ENCODE measurements around the gene DHFR2. TPM values are rescaled to one million over a fixed set of nuclear protein-coding genes. Genes with fewer than 3 reads are reported as not detected.
A peak's percentile ranks its signal among the peaks of the same experiment; 100 is the strongest.
"Not testable (repeated sequence)": the region's sequence is repeated elsewhere in the genome, so short reads cannot be mapped to it uniquely, and the experiment has no call there.

The DHFR2 gene
- 1.6 TPM for polyA plus RNA-seq (2013, experiment 1 of 2)
- 1.5 TPM for polyA plus RNA-seq (2013, experiment 2 of 2)

GRCh38 chr3:94062513-94063404 lies at the start of gene DHFR2, which contains the start of gene NSUN3:
DHFR2 (minus strand) TSS chr3:94062916; CDS start chr3:94061511, 1,405 bp downstream.
NSUN3 (plus strand) TSS chr3:94063061; CDS start chr3:94063127, 66 bp downstream.
- Histone ChIP-seq H4K8ac (ENCODE audit: low read depth, low read length) (no peak within 1 kb of the TSS), H3K4ac (ENCODE audit: low read depth, low read length) (peak within 1 kb of the TSS; percentile 87), H3K56ac (ENCODE audit: low read length) (peak within 1 kb of the TSS; percentile 89), H2BK5ac (ENCODE audit: low read length) (peak within 1 kb of the TSS; percentile 19), H3K4me1 (ENCODE audit: control insufficient read depth, low read depth, low read length) (peaks cover 4% of the 10 kb centered on the region), H3K36me3 (ENCODE audit: control insufficient read depth, insufficient read depth, low read length) (no peaks in the 10 kb centered on the region), H3K27ac (ENCODE audit: low read depth, low read length) (peak within 1 kb of the TSS; percentile 92), H3K27me3 (ENCODE audit: insufficient read depth, low read length, poor library complexity) (no peaks in the 10 kb centered on the region), H2BK120ac (ENCODE audit: low read depth, low read length) (peak within 1 kb of the TSS; percentile 38), H3K79me2 (ENCODE audit: control insufficient read depth, insufficient read depth, low read length) (no peaks in the 10 kb centered on the region), H2BK15ac (replicated peaks; ENCODE audit: low read depth) (no peak within 1 kb of the TSS), H3K4me3 (ENCODE audit: low read length) (peak within 1 kb of the TSS; percentile 71), H3K18ac (ENCODE audit: low read length) (peak within 1 kb of the TSS; percentile 96), H4K5ac (ENCODE audit: low read length) (no peak within 1 kb of the TSS), H2AK5ac (ENCODE audit: low read length) (no peak within 1 kb of the TSS), H3K79me1 (ENCODE audit: low read length) (peaks cover 1% of the 10 kb centered on the region), H3K23ac (ENCODE audit: low read length) (no peak within 1 kb of the TSS), H3K4me2 (ENCODE audit: low read length) (peak within 1 kb of the TSS; percentile 89), H3K9ac (ENCODE audit: low read length) (peak within 1 kb of the TSS; percentile 82)
- DNase-seq = peak; percentile 99
- no CpG with 5 or more reads among the region's 52 CpGs for WGBS (ENCODE audit: extremely low coverage, insufficient coverage, low lambda C conversion rate)

GRCh38 chr3:94110854-94111253 lies 48.1 kb upstream of the DHFR2 start:
- DNase-seq = no peak
- H3K4me3 ChIP-seq (ENCODE audit: low read length) = no peak overlapping the region
- no peaks in the 10 kb centered on the region for H3K36me3 ChIP-seq (ENCODE audit: control insufficient read depth, insufficient read depth, low read length)
- peak overlapping the region; percentile 44 for H2BK5ac ChIP-seq (ENCODE audit: low read length)
- no peak overlapping the region for H3K4me2 ChIP-seq (ENCODE audit: low read length)
- H3K4ac ChIP-seq (ENCODE audit: low read depth, low read length) = no peak overlapping the region
- H3K27ac ChIP-seq (ENCODE audit: low read depth, low read length) = no peak overlapping the region
- H2BK15ac ChIP-seq (replicated peaks; ENCODE audit: low read depth) = no peak overlapping the region
- H3K27me3 ChIP-seq (ENCODE audit: insufficient read depth, low read length, poor library complexity) = no peaks in the 10 kb centered on the region
- peaks cover 4% of the 10 kb centered on the region for H3K4me1 ChIP-seq (ENCODE audit: control insufficient read depth, low read depth, low read length)
- no peak overlapping the region for H3K9ac ChIP-seq (ENCODE audit: low read length)
- no peak overlapping the region for H4K8ac ChIP-seq (ENCODE audit: low read depth, low read length)
- no peaks in the 10 kb centered on the region for H3K79me2 ChIP-seq (ENCODE audit: control insufficient read depth, insufficient read depth, low read length)
- H3K23ac ChIP-seq (ENCODE audit: low read length) = no peak overlapping the region
- no peak overlapping the region for H3K18ac ChIP-seq (ENCODE audit: low read length)
- no peak overlapping the region for H4K5ac ChIP-seq (ENCODE audit: low read length)
- H2BK120ac ChIP-seq (ENCODE audit: low read depth, low read length) = no peak overlapping the region
- H3K56ac ChIP-seq (ENCODE audit: low read length) = no peak overlapping the region
- H2AK5ac ChIP-seq (ENCODE audit: low read length) = no peak overlapping the region
- H3K79me1 ChIP-seq (ENCODE audit: low read length) = no peaks in the 10 kb centered on the region

- H3K36me3 ChIP-seq (ENCODE audit: control insufficient read depth, insufficient read depth, low read length); H3K9ac ChIP-seq (ENCODE audit: low read length); H3K27ac ChIP-seq (ENCODE audit: low read depth, low read length); H3K79me1 ChIP-seq (ENCODE audit: low read length); H2AK5ac ChIP-seq (ENCODE audit: low read length); H4K5ac ChIP-seq (ENCODE audit: low read length); H3K23ac ChIP-seq (ENCODE audit: low read length); H3K4ac ChIP-seq (ENCODE audit: low read depth, low read length); H2BK15ac ChIP-seq (replicated peaks; ENCODE audit: low read depth); H3K79me2 ChIP-seq (ENCODE audit: control insufficient read depth, insufficient read depth, low read length); H3K56ac ChIP-seq (ENCODE audit: low read length); H3K18ac ChIP-seq (ENCODE audit: low read length); H2BK120ac ChIP-seq (ENCODE audit: low read depth, low read length); H2BK5ac ChIP-seq (ENCODE audit: low read length); H3K27me3 ChIP-seq (ENCODE audit: insufficient read depth, low read length, poor library complexity); H3K4me2 ChIP-seq (ENCODE audit: low read length); H4K8ac ChIP-seq (ENCODE audit: low read depth, low read length); H3K4me1 ChIP-seq (ENCODE audit: control insufficient read depth, low read depth, low read length); H3K4me3 ChIP-seq (ENCODE audit: low read length): not testable (repeated sequence)
- DNase-seq = peak; percentile 76
Measured at GRCh38 chr3:94110232-94110631, 47.5 kb upstream of the DHFR2 start.

- no peak overlapping the region for H4K8ac ChIP-seq (ENCODE audit: low read depth, low read length)
- WGBS (ENCODE audit: extremely low coverage, insufficient coverage, low lambda C conversion rate) = no CpG with 5 or more reads among the region's 5 CpGs
- no peak overlapping the region for H3K27ac ChIP-seq (ENCODE audit: low read depth, low read length)
- peak; percentile 21 for DNase-seq
- no peak overlapping the region for H4K5ac ChIP-seq (ENCODE audit: low read length)
- no peak overlapping the region for H3K18ac ChIP-seq (ENCODE audit: low read length)
- no peak overlapping the region for H3K4me3 ChIP-seq (ENCODE audit: low read length)
- no peak overlapping the region for H3K56ac ChIP-seq (ENCODE audit: low read length)
- no peaks in the 10 kb centered on the region for H3K27me3 ChIP-seq (ENCODE audit: insufficient read depth, low read length, poor library complexity)
- H2BK5ac ChIP-seq (ENCODE audit: low read length) = no peak overlapping the region
- no peak overlapping the region for H3K23ac ChIP-seq (ENCODE audit: low read length)
- H3K79me1 ChIP-seq (ENCODE audit: low read length) = no peaks in the 10 kb centered on the region
- H3K4me1 ChIP-seq (ENCODE audit: control insufficient read depth, low read depth, low read length) = peaks cover 4% of the 10 kb centered on the region
- H3K4me2 ChIP-seq (ENCODE audit: low read length) = no peak overlapping the region
- H2BK15ac ChIP-seq (replicated peaks; ENCODE audit: low read depth) = no peak overlapping the region
- H3K9ac ChIP-seq (ENCODE audit: low read length) = no peak overlapping the region
- H3K4ac ChIP-seq (ENCODE audit: low read depth, low read length) = no peak overlapping the region
- H2BK120ac ChIP-seq (ENCODE audit: low read depth, low read length) = no peak overlapping the region
- H2AK5ac ChIP-seq (ENCODE audit: low read length) = no peak overlapping the region
- no peaks in the 10 kb centered on the region for H3K79me2 ChIP-seq (ENCODE audit: control insufficient read depth, insufficient read depth, low read length)
- no peaks in the 10 kb centered on the region for H3K36me3 ChIP-seq (ENCODE audit: control insufficient read depth, insufficient read depth, low read length)
Measured at GRCh38 chr3:94106268-94106667, 43.6 kb upstream of the DHFR2 start.

- Histone ChIP-seq H2BK5ac (ENCODE audit: low read length) (no peak overlapping the region), H3K79me2 (ENCODE audit: control insufficient read depth, insufficient read depth, low read length) (no peaks in the 10 kb centered on the region), H3K36me3 (ENCODE audit: control insufficient read depth, insufficient read depth, low read length) (no peaks in the 10 kb centered on the region), H3K27me3 (ENCODE audit: insufficient read depth, low read length, poor library complexity) (no peaks in the 10 kb centered on the region), H2AK5ac (ENCODE audit: low read length) (no peak overlapping the region), H3K18ac (ENCODE audit: low read length) (no peak overlapping the region), H3K9ac (ENCODE audit: low read length) (no peak overlapping the region), H4K8ac (ENCODE audit: low read depth, low read length) (no peak overlapping the region), H3K4me1 (ENCODE audit: control insufficient read depth, low read depth, low read length) (peaks cover 2% of the 10 kb centered on the region), H3K23ac (ENCODE audit: low read length) (no peak overlapping the region), H3K27ac (ENCODE audit: low read depth, low read length) (no peak overlapping the region), H2BK120ac (ENCODE audit: low read depth, low read length) (no peak overlapping the region), H3K79me1 (ENCODE audit: low read length) (no peaks in the 10 kb centered on the region), H3K4me3 (ENCODE audit: low read length) (no peak overlapping the region), H4K5ac (ENCODE audit: low read length) (no peak overlapping the region), H3K4ac (ENCODE audit: low read depth, low read length) (no peak overlapping the region), H3K4me2 (ENCODE audit: low read length) (no peak overlapping the region), H3K56ac (ENCODE audit: low read length) (no peak overlapping the region), H2BK15ac (replicated peaks; ENCODE audit: low read depth) (no peak overlapping the region)
- no CpG with 5 or more reads among the region's 4 CpGs for WGBS (ENCODE audit: extremely low coverage, insufficient coverage, low lambda C conversion rate)
- no peak for DNase-seq
Measured at GRCh38 chr3:94101860-94102259, 39.1 kb upstream of the DHFR2 start.

All from mesendoderm (in vitro differentiated cells).